Adrenal gland (tissue), 5 donors: ENCODE results near the gene ASB13.

Experiments
- POLR2A ChIP-seq, 2 donors: fragments of 450-650 bp; IDR thresholded peaks; one replicate each; pipeline ENCODE4 v1.6.1; 2017; ENCODE audit warnings: antibody characterized with exemption in 2 of 2, mild to moderate bottlenecking in 2 of 2, moderate library complexity in 1 of 2
- TF ChIP-seq, protein P1 (sequence below), 6 experiments: fragments of 450-650 bp in 4 of 6; fragments of 200-600 bp in 2 of 6; sonication (generic) in 1 of 6; IDR thresholded peaks; 1 replicate in 5 of 6; 2 replicates in 1 of 6; pipeline versions ENCODE4 v1.5.1 to v1.8.0; 2016 to 2021; ENCODE audit warnings: antibody characterized with exemption in 6 of 6, mild to moderate bottlenecking in 2 of 6, moderate library complexity in 1 of 6
- donor health status: DM: no; HTN: no; CAD: no.

DNA sequence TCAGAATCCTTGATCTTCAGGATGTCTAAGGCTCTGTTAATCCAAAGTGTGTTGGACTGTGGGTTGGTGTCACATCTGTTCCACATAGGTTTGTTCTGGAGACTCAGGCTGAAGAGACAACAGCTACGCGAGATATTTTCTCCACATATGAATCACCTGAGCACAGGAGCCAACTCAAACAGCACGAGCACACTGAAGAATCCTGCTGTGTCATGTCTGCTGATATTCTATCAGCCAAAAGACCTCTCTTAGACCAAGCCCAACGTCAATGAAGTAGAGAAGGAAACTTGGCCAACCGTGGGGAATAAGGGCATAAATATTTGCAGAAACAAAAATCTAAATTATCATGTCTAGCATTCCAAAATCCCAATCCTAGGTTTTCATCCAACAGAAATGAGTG is 15.5 kb upstream of the ASB13 start:
- no peak for TF ChIP-seq POLR2A (IDR thresholded peaks at IDR 0.05)
- TF ChIP-seq, protein P1, sequence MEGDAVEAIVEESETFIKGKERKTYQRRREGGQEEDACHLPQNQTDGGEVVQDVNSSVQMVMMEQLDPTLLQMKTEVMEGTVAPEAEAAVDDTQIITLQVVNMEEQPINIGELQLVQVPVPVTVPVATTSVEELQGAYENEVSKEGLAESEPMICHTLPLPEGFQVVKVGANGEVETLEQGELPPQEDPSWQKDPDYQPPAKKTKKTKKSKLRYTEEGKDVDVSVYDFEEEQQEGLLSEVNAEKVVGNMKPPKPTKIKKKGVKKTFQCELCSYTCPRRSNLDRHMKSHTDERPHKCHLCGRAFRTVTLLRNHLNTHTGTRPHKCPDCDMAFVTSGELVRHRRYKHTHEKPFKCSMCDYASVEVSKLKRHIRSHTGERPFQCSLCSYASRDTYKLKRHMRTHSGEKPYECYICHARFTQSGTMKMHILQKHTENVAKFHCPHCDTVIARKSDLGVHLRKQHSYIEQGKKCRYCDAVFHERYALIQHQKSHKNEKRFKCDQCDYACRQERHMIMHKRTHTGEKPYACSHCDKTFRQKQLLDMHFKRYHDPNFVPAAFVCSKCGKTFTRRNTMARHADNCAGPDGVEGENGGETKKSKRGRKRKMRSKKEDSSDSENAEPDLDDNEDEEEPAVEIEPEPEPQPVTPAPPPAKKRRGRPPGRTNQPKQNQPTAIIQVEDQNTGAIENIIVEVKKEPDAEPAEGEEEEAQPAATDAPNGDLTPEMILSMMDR (IDR thresholded peaks at IDR 0.05), result no peak
